HL-60 (cell line): ENCODE results near the gene YTHDF1.

Experiments used
- DNase-seq, 2 experiments: peaks; one replicate each; pipeline ENCODE4 v3.0.0-alpha.2; 2010 to 2020; ENCODE audit warnings: low read depth in 1 of 2, low spot score in 1 of 2
- H3K27ac ChIP-seq: fragments of 250-450 bp; sonication (Bioruptor Pico); replicated peaks from 2 replicates; pipeline ENCODE4 v1.5.1; 2020; ENCODE audit warnings: mild to moderate bottlenecking, moderate library complexity
- H3K27me3 ChIP-seq: fragments of 250-450 bp; sonication (Bioruptor Pico); 2 replicates; pipeline ENCODE4 v1.5.1; 2021; ENCODE audit warnings: mild to moderate bottlenecking, moderate library complexity; ENCODE audit not compliant: insufficient read depth, poor library complexity, severe bottlenecking
- H3K4me3 ChIP-seq: replicated peaks from 2 replicates; pipeline ENCODE4 v1.5.1; 2011; ENCODE audit warnings: mild to moderate bottlenecking, control low read depth, low read length; ENCODE audit not compliant: insufficient read depth
- GABPA ChIP-seq: IDR thresholded peaks from 2 replicates; pipeline ENCODE4 v1.6.1; 2012; ENCODE audit warnings: low read depth
- POLR2AphosphoS5 ChIP-seq: IDR thresholded peaks from 2 replicates; pipeline ENCODE4 v1.6.1; 2012; ENCODE audit warnings: low read depth
- REST ChIP-seq: IDR thresholded peaks from 2 replicates; pipeline ENCODE4 v1.6.1; 2012; ENCODE audit warnings: low read depth; ENCODE audit not compliant: insufficient replicate concordance
- SPI1 ChIP-seq: IDR thresholded peaks from 2 replicates; pipeline ENCODE4 v1.6.1; 2012; ENCODE audit warnings: low read depth, mild to moderate bottlenecking, borderline replicate concordance
- TF ChIP-seq, protein P1 (sequence below): IDR thresholded peaks from one replicate; pipeline ENCODE4 v1.5.1; 2011; ENCODE audit warnings: low read length, control low read depth, inconsistent platforms; ENCODE audit not compliant: insufficient read depth

Gene YTHDF1

DNA sequence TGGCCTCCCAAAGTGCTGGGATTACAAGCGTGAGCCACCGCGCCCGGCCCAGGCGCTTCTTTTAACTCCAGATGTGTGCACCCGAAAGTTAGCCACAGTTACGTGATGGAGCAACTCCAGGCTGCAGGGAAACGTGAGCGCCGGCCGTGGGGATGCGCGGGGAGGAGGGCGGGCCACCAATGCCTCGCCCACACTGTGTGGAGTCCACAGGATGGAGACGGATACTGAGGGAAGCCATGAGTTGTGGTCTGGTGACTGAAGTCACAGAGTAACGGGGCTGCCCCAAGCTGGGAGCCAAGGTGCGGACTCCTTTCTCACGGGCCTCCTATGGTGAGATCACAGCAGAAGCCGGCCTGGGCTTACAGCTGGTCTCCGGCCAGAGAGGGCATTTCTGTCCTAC, 23.2 kb downstream of the YTHDF1 start:
- Histone ChIP-seq H3K27me3 (no peaks in the 10 kb centered on the region), H3K27ac (no peak overlapping the region), H3K4me3 (no peak overlapping the region)
- no peak for DNase-seq
- TF ChIP-seq POLR2AphosphoS5 = no peak
- TF ChIP-seq REST = no peak
- TF ChIP-seq, protein P1, sequence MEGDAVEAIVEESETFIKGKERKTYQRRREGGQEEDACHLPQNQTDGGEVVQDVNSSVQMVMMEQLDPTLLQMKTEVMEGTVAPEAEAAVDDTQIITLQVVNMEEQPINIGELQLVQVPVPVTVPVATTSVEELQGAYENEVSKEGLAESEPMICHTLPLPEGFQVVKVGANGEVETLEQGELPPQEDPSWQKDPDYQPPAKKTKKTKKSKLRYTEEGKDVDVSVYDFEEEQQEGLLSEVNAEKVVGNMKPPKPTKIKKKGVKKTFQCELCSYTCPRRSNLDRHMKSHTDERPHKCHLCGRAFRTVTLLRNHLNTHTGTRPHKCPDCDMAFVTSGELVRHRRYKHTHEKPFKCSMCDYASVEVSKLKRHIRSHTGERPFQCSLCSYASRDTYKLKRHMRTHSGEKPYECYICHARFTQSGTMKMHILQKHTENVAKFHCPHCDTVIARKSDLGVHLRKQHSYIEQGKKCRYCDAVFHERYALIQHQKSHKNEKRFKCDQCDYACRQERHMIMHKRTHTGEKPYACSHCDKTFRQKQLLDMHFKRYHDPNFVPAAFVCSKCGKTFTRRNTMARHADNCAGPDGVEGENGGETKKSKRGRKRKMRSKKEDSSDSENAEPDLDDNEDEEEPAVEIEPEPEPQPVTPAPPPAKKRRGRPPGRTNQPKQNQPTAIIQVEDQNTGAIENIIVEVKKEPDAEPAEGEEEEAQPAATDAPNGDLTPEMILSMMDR = no peak
- no peak for TF ChIP-seq GABPA
- no peak for TF ChIP-seq SPI1

DNA sequence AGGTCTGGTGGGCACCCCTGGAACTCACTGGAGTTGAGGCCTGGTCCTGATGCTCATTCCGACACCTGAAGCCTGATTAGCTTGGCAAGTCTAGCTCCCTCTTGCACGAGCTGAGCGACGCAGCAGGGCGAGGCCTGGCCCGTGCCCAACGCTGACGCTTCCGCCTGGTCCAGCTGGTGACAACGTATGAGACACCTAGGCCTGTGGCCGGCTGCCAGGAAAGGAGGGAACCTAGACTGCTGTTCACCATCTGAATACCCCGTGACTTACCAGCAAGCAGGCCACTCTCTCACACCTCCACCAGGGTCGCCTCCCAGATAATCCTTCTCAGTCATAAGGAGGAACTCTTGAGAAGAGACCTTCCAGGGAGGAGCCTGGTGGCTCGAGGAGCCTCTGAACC, 24.5 kb downstream of the YTHDF1 start:
- Histone ChIP-seq H3K4me3 (no peak overlapping the region), H3K27ac (no peak overlapping the region), H3K27me3 (no peaks in the 10 kb centered on the region)
- DNase-seq = no peak
- TF ChIP-seq SPI1 = no peak
- TF ChIP-seq REST = no peak
- TF ChIP-seq, protein P1 = no peak
- no peak for TF ChIP-seq GABPA
- TF ChIP-seq POLR2AphosphoS5 = no peak

DNA sequence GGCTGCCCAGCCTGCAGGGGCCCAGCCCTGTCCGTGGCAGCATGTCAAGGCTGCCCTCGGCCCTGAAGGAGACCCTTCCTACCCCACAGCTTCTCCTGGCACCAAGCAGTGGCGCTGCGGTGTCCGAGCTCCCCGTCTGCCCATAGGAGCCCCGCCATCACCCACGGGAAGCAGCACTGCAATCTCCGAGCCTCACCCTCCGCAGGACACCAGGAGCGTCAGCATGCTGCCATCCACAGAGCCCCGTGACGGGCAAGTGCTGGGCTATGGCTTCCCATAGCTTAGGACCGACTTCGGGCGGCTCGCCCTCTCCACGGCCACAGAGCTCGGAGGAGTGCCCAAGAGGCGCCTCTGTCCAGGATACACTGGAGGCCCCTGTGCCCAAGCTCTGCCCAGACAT, 25.1 kb downstream of the YTHDF1 start:
- TF ChIP-seq GABPA (no peak), POLR2AphosphoS5 (no peak), SPI1 (no peak), REST (no peak)
- TF ChIP-seq, protein P1 = no peak
- Histone ChIP-seq H3K4me3 (no peak overlapping the region), H3K27me3 (no peaks in the 10 kb centered on the region), H3K27ac (no peak overlapping the region)
- DNase-seq = no peak
